Thoracic aorta (tissue), 2 donors: ENCODE data around the gene SNRPD2. TPM values are rescaled to one million over a fixed set of nuclear protein-coding genes. Genes with fewer than 3 reads are reported as not detected.

Experiments used
- ATAC-seq: fragments of 150-250 bp; one replicate; pipeline ENCODE4 v1.8.0; 2017; ENCODE audit warnings: low read depth; ENCODE audit not compliant: insufficient number of reproducible peaks, low FRiP score
- DNase-seq: peaks from one replicate; pipeline ENCODE4 v3.0.0-alpha.2; 2020; ENCODE audit warnings: low spot score
- H3K27ac ChIP-seq, 2 donors: fragments of 200-600 bp; sonication (generic); 1 replicate in 1 of 2; 2 replicates in 1 of 2; pipeline ENCODE4 v1.5.1; 2016; ENCODE audit warnings: mild to moderate bottlenecking in 2 of 2, moderate library complexity in 2 of 2
- H3K27me3 ChIP-seq: fragments of 200-600 bp; sonication (generic); replicated peaks from 2 replicates; pipeline ENCODE4 v1.6.0; 2016; ENCODE audit warnings: mild to moderate bottlenecking; ENCODE audit not compliant: insufficient read depth
- H3K36me3 ChIP-seq: fragments of 200-600 bp; sonication (generic); one replicate; pipeline ENCODE4 v1.5.1; 2016
- H3K4me1 ChIP-seq, 2 donors: fragments of 200-600 bp; sonication (generic); 1 replicate in 1 of 2; 2 replicates in 1 of 2; pipeline versions ENCODE4 v1.5.1 to v1.6.0; 2016; ENCODE audit warnings: low read depth in 2 of 2, mild to moderate bottlenecking in 1 of 2; ENCODE audit not compliant: control insufficient read depth in 1 of 2
- H3K4me3 ChIP-seq: fragments of 200-600 bp; sonication (generic); 2 replicates; pipeline ENCODE4 v1.5.1; 2016; ENCODE audit warnings: mild to moderate bottlenecking
- H3K9me3 ChIP-seq: fragments of 200-600 bp; sonication (generic); 2 replicates; pipeline ENCODE4 v1.5.1; 2016
- CTCF ChIP-seq: fragments of 200-600 bp; sonication (generic); IDR thresholded peaks from one replicate; pipeline ENCODE4 v1.5.1; 2019; ENCODE audit warnings: antibody characterized with exemption
- total RNA-seq, 2 donors: library from RNA; depleted of rRNA; stranded (reverse); fragments of >200 nt; gene quantifications; one replicate each; pipeline versions ENCODE4 v1.1.0 to v1.2.3, GENCODE V29; 2016

Gene SNRPD2
- total RNA-seq = 10 to 100 TPM; 65.7 to 70.1 TPM

GRCh38 chr19:45691516-45692186 lies at the start of gene SNRPD2:
Gene SNRPD2 (minus strand): TSS chr19:45691953. CDS start chr19:45691888, 65 bp downstream.
- TF ChIP-seq CTCF = no peak
- ATAC-seq = peak; percentile 69
- H3K4me1 ChIP-seq = peaks cover 6 to 18% of the 10 kb centered on the region in 2 donors

DNA sequence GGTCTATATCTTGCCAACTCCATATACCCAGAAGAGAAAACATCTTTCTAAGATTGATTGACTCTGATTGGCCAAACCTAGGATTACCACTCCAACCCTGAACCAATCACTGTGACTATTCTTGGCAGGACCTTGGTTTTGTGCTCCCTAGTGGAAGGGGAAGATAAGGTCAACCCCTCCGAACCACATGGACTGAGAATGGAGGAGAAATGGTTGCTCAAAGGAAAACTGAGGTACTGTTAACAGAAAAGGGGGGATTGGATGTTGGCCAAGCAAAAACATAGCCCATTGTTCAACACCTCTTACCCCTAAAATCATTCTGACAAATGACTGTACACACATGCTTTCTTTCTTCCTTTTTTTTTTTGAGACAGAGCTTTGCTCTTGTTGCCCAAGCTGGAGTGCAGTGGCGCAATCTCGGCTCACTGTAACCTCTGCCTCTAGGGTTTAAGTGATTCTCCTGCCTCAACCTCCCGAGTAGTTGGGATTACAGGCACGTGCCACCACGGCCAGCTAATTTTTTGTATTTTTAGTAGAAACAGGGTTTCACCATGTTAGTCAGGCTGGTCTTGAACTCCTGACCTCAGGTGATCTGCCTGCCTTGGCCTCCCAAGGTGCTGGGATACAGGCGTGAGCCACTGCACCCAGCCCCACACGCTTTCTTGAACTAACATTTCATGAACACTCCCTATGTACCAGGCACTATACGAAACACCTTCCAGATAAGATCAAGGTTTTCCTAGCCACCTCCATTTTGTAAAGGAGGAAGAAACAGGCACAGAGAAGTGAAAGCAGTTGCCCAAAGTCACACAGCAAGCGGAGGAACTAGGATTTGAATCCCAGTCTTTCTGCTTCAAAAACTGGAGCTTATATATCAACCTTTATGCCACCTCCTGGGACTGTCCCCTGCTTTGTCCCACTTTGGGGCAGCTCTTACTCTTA lies 48.0 kb upstream of the SNRPD2 start:
- Histone ChIP-seq H3K9me3 (no peaks in the 10 kb centered on the region), H3K27me3 (no peaks in the 10 kb centered on the region), H3K4me3 (no peak overlapping the region), H3K36me3 (no peaks in the 10 kb centered on the region), H3K4me1 (no peaks in the 10 kb centered on the region), H3K27ac (no peak overlapping the region)
- no peak for TF ChIP-seq CTCF
- no peak for ATAC-seq
- DNase-seq = no peak

More at GRCh38 chr19:45691516-45692186, at the start of gene SNRPD2:
- peak within 1 kb of the TSS; percentile 81 to 89 for H3K27ac ChIP-seq
- no peaks in the 10 kb centered on the region for H3K27me3 ChIP-seq
- peak within 1 kb of the TSS; percentile 89 for H3K4me3 ChIP-seq
- DNase-seq = peak; percentile 82
- peaks cover 29% of the 10 kb centered on the region for H3K36me3 ChIP-seq
- no peaks in the 10 kb centered on the region for H3K9me3 ChIP-seq

DNA sequence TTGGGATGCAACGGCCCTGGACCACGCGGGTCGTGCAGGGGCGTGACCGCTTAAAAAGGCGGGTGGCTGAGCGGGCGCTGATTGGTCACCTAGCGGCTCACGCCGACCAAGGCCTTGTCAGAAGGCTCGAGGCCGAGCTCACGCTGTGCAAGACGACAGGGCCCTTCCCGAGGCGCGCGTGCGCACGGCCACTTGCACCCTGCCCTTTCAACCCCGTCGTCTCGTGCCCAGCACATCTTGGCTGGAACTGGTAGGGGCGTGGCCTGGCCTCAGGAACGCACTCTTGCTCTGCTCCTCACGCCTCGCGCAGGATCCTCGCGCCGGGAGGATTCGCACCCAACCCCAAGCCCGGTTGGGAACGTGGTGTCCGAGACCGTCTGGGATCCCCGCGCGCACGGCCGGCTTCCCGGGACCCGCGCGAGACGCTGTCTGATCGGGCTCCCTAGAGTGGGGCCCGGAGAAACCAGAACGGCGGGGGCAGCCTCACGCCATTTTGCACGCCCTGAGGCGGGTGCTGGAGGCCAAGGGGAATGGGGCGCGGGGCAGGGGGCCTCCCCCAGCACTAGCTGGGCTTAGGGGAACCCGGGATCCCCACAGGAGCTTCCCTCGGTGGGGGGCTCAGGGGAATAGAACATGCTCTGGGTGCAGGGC lies 41.5 kb upstream of the SNRPD2 start, which contains the start of gene MEIOSIN:
TSS of gene MEIOSIN (plus strand) at position 280 of the 651 bp plus-strand sequence. CDS start 1,938 bp downstream, outside the sequence.
- H3K4me1 ChIP-seq = peaks cover 8 to 15% of the 10 kb centered on the region in 2 donors
- H3K4me3 ChIP-seq = no peak within 1 kb of the TSS
- H3K9me3 ChIP-seq = no peaks in the 10 kb centered on the region
- H3K27ac ChIP-seq = no peak within 1 kb of the TSS
- TF ChIP-seq CTCF = no peak
- no peak for ATAC-seq
- no peaks in the 10 kb centered on the region for H3K27me3 ChIP-seq
- DNase-seq = no peak
- H3K36me3 ChIP-seq = no peaks in the 10 kb centered on the region

DNA sequence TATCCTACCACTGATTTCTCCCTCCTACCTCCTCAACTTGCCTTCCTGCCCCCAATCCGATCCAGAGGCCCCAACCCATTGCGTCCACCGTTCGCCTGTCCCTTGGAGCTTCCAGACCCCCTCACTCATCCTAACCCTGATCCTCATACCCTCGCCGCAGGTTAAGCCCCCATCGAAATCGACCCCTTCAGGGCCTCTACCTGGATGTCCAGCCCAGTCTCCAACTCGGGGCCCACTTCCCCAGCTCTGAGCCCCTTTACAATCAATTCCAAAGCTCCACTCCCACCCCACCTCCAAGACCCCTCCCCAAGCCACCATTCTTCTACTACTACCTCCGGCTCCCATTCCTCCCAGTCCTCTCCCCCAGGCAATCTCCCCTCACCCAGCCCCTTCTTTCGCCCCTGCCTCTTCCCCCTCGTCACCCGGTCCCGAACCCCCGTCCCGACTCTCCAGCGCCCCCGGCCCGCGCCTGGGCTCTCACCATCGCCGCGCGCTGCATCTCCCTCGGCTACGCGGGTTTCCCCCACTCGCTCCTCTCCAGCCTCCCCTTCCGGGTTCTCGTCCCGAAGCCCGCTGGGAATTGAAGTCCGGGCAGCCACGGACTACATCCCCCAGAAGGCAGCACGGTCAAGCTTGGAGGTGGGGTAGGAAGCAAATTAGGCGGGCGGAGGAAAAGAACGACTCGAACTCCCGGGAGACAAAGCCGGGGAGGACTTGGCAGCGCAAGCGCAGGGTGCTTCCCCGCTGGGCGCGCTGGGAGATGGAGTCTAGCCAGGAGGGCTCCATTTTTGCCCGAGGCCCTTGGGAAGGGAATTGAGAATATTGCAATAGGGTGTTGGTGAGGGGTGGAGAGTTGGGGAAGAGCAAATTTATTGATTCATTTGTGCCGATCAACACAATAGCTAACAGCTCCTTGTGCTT lies 38.9 kb upstream of the SNRPD2 start, which contains the start of gene FBXO46:
TSS of gene FBXO46 (minus strand) at position 529 of the 921 bp plus-strand sequence. CDS start 17,401 bp downstream, outside the sequence.
- no peaks in the 10 kb centered on the region for H3K9me3 ChIP-seq
- ATAC-seq (peak; percentile 94), DNase-seq (peak; percentile 94)
- no peaks in the 10 kb centered on the region for H3K27me3 ChIP-seq
- peak within 1 kb of the TSS in 1 of 2 donors; percentile 70 for H3K27ac ChIP-seq
- TF ChIP-seq CTCF = no peak
- no peaks in the 10 kb centered on the region for H3K36me3 ChIP-seq
- peaks cover 8 to 15% of the 10 kb centered on the region in 2 donors for H3K4me1 ChIP-seq
- peak within 1 kb of the TSS; percentile 95 for H3K4me3 ChIP-seq
